Bronchial epithelial cell (primary cell): ENCODE results near the gene KATNAL1. TPM values are rescaled to one million over a fixed set of nuclear protein-coding genes. Genes with fewer than 3 reads are reported as not detected.
"Not testable (repeated sequence)": the region's sequence is repeated elsewhere in the genome, so short reads cannot be mapped to it uniquely, and the experiment has no call there.

Experiments
- DNase-seq: peaks from one replicate; pipeline ENCODE4 v3.0.0-alpha.2; 2010; ENCODE audit warnings: low read depth
- FAIRE-seq: peaks from 2 replicates; lab custom pipeline; 2011; peaks lifted over from hg19 to GRCh38; lab: Jason Lieb, UNC
- H3K27me3 ChIP-seq: 2 replicates; pipeline ENCODE4 v1.5.1; 2011; ENCODE audit warnings: low read length; ENCODE audit not compliant: control insufficient read depth, insufficient read depth
- H3K36me3 ChIP-seq: 2 replicates; pipeline ENCODE4 v1.5.1; 2011; ENCODE audit warnings: low read length; ENCODE audit not compliant: control insufficient read depth, insufficient read depth
- H3K4me3 ChIP-seq: 2 replicates; pipeline ENCODE4 v1.5.1; 2011; ENCODE audit warnings: mild to moderate bottlenecking, low read depth, low read length, control low read depth
- total RNA-seq: library from RNA; depleted of rRNA; stranded (reverse); fragments of >200 nt; gene quantifications from 2 replicates; pipeline ENCODE4 v1.2.1, GENCODE V29; 2014
- TF ChIP-seq, protein P1 (sequence below): IDR thresholded peaks from 2 replicates; pipeline ENCODE4 v1.5.1; 2011; ENCODE audit warnings: mild to moderate bottlenecking, moderate library complexity, low read length, control low read depth, inconsistent platforms; ENCODE audit not compliant: insufficient read depth, severe bottlenecking

KATNAL1 gene
- total RNA-seq, 1 donor from 2014 or later: 5.5 TPM

DNA sequence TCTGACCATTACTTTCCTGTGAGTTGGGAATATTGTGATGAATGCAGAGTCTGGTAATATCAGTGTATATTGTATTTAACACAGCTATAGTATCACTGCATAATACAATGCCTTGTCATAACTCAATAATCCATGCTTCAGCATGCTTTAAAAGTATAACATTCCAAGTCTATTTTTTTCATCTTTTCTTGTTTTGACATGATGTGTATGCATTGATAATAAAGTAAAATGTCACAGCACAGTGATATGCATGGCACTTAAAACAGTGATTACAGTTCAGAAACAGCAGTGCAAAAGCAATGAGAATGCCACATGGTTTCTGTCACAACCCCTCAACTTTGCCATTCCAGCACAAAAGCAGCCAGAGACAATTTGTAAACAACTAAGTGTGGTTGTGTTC lies 17.8 kb downstream of the KATNAL1 start:
- no peak overlapping the region for H3K4me3 ChIP-seq
- H3K27me3 ChIP-seq: no peaks in the 10 kb centered on the region
- DNase-seq (no peak), FAIRE-seq (no peak)
- TF ChIP-seq, protein P1, sequence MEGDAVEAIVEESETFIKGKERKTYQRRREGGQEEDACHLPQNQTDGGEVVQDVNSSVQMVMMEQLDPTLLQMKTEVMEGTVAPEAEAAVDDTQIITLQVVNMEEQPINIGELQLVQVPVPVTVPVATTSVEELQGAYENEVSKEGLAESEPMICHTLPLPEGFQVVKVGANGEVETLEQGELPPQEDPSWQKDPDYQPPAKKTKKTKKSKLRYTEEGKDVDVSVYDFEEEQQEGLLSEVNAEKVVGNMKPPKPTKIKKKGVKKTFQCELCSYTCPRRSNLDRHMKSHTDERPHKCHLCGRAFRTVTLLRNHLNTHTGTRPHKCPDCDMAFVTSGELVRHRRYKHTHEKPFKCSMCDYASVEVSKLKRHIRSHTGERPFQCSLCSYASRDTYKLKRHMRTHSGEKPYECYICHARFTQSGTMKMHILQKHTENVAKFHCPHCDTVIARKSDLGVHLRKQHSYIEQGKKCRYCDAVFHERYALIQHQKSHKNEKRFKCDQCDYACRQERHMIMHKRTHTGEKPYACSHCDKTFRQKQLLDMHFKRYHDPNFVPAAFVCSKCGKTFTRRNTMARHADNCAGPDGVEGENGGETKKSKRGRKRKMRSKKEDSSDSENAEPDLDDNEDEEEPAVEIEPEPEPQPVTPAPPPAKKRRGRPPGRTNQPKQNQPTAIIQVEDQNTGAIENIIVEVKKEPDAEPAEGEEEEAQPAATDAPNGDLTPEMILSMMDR: no peak
- no peaks in the 10 kb centered on the region for H3K36me3 ChIP-seq

- FAIRE-seq, H3K27me3 ChIP-seq, H3K4me3 ChIP-seq, DNase-seq, H3K36me3 ChIP-seq: not testable (repeated sequence)
Observed at GRCh38 chr13:30286059-30286458, 21.3 kb downstream of the KATNAL1 start.

GRCh38 chr13:30276178-30276577 lies 31.2 kb downstream of the KATNAL1 start:
- TF ChIP-seq, protein P1: no peak
- Histone ChIP-seq H3K4me3 (no peak overlapping the region), H3K27me3 (no peaks in the 10 kb centered on the region), H3K36me3 (peaks cover 1% of the 10 kb centered on the region)
- DNase-seq: no peak
- no peak for FAIRE-seq

DNA sequence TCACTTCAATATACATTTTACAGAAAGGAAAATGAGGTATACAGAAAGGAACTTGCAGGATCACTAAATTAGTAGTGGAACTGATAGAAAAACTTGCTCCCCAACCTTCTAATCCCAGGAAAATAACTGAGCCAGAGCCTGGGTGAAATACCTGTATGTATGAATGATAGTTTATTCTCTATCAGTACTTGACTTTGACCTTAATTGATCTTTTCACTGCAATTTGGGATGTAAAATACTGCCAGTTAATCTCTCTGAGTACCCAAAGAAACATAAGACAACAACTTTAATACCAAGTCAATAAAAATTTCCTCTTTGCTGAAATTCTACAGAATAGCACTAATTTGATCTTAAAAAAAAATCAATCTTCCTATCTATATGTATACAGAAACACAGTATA lies 33.3 kb downstream of the KATNAL1 start:
- TF ChIP-seq, protein P1: no peak

GRCh38 chr13:30270035-30270434 lies 37.3 kb downstream of the KATNAL1 start:
- H3K4me3 ChIP-seq, H3K27me3 ChIP-seq, DNase-seq, H3K36me3 ChIP-seq, FAIRE-seq: not testable (repeated sequence)

More for the DNA sequence above, 33.3 kb downstream of the KATNAL1 start:
- peaks cover 1% of the 10 kb centered on the region for H3K36me3 ChIP-seq
- no peaks in the 10 kb centered on the region for H3K27me3 ChIP-seq
- H3K4me3 ChIP-seq: no peak overlapping the region
- FAIRE-seq (no peak), DNase-seq (no peak)

GRCh38 chr13:30268673-30269072 lies 38.7 kb downstream of the KATNAL1 start:
- H3K4me3 ChIP-seq: no peak overlapping the region
- no peak for FAIRE-seq
- H3K36me3 ChIP-seq: no peaks in the 10 kb centered on the region
- no peaks in the 10 kb centered on the region for H3K27me3 ChIP-seq
- TF ChIP-seq, protein P1: no peak
- DNase-seq: no peak

DNA sequence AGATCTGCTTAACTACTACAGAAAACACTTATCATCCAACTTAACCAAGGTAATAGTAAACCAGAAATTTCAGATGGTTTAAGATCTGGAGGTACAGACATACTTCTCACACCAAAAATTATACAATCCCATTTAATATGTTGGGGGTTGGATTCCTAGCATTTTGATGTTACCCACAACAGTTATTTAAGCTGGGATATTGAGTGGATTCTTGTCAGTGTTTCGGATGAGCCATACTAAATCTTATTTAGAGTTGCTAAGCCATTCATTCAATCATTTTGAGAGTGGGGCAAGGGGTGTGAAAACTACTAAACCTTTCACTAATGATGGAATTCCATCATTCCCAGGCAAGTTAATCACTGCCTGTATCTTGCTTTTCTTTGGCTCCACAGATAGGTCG lies 40.6 kb downstream of the KATNAL1 start:
- Histone ChIP-seq H3K36me3 (no peaks in the 10 kb centered on the region), H3K27me3 (no peaks in the 10 kb centered on the region), H3K4me3 (no peak overlapping the region)
- DNase-seq: no peak
- TF ChIP-seq, protein P1: no peak
- no peak for FAIRE-seq

DNA sequence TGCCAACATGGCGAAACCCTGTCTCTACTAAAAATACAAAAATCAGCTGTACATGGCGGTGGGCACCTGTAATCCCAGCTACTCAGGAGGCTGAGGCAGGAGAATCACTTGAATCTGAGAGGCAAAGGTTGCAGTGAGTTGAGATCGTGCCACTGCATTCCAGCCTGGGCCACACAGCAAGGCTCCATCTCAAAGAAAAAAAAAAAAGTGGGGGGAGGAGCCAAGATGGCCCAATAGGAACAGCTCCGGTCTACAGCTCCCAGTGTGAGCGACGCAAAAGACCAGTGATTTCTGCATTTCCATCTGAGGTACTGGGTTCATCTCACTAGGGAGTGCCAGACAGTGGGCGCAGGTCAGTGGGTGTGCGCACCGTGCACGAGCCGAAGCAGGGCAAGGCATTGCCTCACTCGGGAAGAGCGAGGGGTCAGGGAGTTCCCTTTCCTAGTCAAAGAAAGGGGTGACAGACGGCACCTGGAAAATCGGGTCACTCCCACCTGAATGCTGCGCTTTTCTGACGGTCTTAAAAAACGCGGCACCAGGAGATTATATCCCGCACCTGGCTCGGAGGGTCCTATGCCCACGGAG lies 48.1 kb downstream of the KATNAL1 start:
- DNase-seq, FAIRE-seq: not testable (repeated sequence)

More for the DNA sequence above, 48.1 kb downstream of the KATNAL1 start:
- not testable (repeated sequence) for H3K4me3 ChIP-seq, H3K36me3 ChIP-seq, H3K27me3 ChIP-seq
